ENCODE data around the gene DISP2.

Gene DISP2

DNA sequence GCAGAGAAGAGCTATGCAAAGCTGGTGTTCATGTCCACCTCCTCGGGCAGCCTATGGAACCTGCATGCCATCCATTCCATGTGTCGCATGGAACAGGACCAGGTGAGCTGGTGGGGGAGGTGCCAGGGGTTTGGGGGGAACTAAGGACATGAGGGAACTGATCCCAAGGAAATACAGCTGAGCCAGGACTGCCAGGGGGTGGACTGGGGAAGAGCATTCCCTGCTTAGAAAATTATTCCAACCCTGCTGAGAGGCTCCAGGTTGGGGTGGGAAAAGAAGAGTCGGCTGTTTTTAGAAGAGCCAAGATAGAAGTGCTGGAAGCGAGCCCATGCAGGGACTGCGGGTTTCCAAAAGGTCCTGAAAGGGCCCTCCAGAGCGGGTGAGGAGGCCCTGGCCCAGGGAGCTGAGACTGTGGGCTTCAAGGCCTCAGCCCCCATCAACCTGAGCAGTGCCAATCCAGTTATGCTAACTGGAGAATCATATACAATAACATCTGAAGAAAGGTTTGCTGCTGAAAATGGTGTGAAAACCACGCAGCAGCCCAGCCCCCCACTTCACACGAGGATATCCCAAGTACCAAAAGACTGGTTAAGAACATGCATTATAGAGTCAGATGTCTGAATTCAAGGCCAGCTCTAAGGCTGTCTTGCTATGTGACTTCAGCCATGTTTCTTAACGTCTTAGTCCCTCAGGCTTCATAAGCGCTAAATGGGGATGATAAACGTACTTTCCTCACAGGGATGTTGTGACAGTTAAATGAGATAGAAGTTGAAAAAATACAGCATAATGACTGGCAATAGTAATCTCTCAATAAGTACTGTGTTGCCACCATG lies 7.8 kb downstream of the DISP2 start:
- TF ChIP-seq ZNF565 (CRISPR knock-in tag; conservative IDR thresholded peaks at IDR 0.05; ENCODE audit: low read depth) (no peak), ZC3H10 (CRISPR knock-in tag; IDR thresholded peaks at IDR 0.05) (no peak), ISL1 (CRISPR knock-in tag; IDR thresholded peaks at IDR 0.05) (no peak), ZNF8 (CRISPR knock-in tag; IDR thresholded peaks at IDR 0.05) (no peak), BACH2 (CRISPR knock-in tag; IDR thresholded peaks at IDR 0.05; ENCODE audit: borderline replicate concordance) (no peak), TCF4 (CRISPR knock-in tag; IDR thresholded peaks at IDR 0.05; ENCODE audit: borderline replicate concordance) (no peak), SNAI2 (CRISPR knock-in tag; IDR thresholded peaks at IDR 0.05) (no peak), ZFP30 (CRISPR knock-in tag; IDR thresholded peaks at IDR 0.05) (no peak), RARB (CRISPR knock-in tag; IDR thresholded peaks at IDR 0.05) (no peak), ZFP3 (CRISPR knock-in tag; IDR thresholded peaks at IDR 0.05) (no peak), OSR1 (CRISPR knock-in tag; IDR thresholded peaks at IDR 0.05) (no peak), CSDC2 (CRISPR knock-in tag; IDR thresholded peaks at IDR 0.05) (no peak), GLIS3 (CRISPR knock-in tag; IDR thresholded peaks at IDR 0.05) (no peak), TOX (CRISPR knock-in tag; IDR thresholded peaks at IDR 0.05; ENCODE audit: borderline replicate concordance) (no peak)
- TF ChIP-seq, protein P1, sequence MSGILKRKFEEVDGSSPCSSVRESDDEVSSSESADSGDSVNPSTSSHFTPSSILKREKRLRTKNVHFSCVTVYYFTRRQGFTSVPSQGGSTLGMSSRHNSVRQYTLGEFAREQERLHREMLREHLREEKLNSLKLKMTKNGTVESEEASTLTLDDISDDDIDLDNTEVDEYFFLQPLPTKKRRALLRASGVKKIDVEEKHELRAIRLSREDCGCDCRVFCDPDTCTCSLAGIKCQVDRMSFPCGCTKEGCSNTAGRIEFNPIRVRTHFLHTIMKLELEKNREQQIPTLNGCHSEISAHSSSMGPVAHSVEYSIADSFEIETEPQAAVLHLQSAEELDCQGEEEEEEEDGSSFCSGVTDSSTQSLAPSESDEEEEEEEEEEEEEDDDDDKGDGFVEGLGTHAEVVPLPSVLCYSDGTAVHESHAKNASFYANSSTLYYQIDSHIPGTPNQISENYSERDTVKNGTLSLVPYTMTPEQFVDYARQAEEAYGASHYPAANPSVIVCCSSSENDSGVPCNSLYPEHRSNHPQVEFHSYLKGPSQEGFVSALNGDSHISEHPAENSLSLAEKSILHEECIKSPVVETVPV (CRISPR knock-in tag; IDR thresholded peaks at IDR 0.05): no peak
- TF ChIP-seq, protein P2, sequence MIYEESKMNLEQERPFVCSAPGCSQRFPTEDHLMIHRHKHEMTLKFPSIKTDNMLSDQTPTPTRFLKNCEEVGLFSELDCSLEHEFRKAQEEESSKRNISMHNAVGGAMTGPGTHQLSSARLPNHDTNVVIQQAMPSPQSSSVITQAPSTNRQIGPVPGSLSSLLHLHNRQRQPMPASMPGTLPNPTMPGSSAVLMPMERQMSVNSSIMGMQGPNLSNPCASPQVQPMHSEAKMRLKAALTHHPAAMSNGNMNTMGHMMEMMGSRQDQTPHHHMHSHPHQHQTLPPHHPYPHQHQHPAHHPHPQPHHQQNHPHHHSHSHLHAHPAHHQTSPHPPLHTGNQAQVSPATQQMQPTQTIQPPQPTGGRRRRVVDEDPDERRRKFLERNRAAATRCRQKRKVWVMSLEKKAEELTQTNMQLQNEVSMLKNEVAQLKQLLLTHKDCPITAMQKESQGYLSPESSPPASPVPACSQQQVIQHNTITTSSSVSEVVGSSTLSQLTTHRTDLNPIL (CRISPR knock-in tag; IDR thresholded peaks at IDR 0.05; ENCODE audit: low read depth): no peak
- TF ChIP-seq, protein P3, sequence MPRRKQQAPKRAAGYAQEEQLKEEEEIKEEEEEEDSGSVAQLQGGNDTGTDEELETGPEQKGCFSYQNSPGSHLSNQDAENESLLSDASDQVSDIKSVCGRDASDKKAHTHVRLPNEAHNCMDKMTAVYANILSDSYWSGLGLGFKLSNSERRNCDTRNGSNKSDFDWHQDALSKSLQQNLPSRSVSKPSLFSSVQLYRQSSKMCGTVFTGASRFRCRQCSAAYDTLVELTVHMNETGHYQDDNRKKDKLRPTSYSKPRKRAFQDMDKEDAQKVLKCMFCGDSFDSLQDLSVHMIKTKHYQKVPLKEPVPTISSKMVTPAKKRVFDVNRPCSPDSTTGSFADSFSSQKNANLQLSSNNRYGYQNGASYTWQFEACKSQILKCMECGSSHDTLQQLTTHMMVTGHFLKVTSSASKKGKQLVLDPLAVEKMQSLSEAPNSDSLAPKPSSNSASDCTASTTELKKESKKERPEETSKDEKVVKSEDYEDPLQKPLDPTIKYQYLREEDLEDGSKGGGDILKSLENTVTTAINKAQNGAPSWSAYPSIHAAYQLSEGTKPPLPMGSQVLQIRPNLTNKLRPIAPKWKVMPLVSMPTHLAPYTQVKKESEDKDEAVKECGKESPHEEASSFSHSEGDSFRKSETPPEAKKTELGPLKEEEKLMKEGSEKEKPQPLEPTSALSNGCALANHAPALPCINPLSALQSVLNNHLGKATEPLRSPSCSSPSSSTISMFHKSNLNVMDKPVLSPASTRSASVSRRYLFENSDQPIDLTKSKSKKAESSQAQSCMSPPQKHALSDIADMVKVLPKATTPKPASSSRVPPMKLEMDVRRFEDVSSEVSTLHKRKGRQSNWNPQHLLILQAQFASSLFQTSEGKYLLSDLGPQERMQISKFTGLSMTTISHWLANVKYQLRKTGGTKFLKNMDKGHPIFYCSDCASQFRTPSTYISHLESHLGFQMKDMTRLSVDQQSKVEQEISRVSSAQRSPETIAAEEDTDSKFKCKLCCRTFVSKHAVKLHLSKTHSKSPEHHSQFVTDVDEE (CRISPR knock-in tag; IDR thresholded peaks at IDR 0.05): no peak
- TF ChIP-seq, protein P4, sequence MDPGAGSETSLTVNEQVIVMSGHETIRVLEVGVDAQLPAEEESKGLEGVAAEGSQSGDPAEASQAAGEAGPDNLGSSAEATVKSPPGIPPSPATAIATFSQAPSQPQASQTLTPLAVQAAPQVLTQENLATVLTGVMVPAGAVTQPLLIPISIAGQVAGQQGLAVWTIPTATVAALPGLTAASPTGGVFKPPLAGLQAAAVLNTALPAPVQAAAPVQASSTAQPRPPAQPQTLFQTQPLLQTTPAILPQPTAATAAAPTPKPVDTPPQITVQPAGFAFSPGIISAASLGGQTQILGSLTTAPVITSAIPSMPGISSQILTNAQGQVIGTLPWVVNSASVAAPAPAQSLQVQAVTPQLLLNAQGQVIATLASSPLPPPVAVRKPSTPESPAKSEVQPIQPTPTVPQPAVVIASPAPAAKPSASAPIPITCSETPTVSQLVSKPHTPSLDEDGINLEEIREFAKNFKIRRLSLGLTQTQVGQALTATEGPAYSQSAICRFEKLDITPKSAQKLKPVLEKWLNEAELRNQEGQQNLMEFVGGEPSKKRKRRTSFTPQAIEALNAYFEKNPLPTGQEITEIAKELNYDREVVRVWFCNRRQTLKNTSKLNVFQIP (CRISPR knock-in tag; IDR thresholded peaks at IDR 0.05; ENCODE audit: borderline replicate concordance, low read depth): no peak
- TF ChIP-seq, protein P5, sequence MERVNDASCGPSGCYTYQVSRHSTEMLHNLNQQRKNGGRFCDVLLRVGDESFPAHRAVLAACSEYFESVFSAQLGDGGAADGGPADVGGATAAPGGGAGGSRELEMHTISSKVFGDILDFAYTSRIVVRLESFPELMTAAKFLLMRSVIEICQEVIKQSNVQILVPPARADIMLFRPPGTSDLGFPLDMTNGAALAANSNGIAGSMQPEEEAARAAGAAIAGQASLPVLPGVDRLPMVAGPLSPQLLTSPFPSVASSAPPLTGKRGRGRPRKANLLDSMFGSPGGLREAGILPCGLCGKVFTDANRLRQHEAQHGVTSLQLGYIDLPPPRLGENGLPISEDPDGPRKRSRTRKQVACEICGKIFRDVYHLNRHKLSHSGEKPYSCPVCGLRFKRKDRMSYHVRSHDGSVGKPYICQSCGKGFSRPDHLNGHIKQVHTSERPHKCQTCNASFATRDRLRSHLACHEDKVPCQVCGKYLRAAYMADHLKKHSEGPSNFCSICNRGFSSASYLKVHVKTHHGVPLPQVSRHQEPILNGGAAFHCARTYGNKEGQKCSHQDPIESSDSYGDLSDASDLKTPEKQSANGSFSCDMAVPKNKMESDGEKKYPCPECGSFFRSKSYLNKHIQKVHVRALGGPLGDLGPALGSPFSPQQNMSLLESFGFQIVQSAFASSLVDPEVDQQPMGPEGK (CRISPR knock-in tag; IDR thresholded peaks at IDR 0.05; ENCODE audit: borderline replicate concordance): no peak
- no peak for ATAC-seq

DNA sequence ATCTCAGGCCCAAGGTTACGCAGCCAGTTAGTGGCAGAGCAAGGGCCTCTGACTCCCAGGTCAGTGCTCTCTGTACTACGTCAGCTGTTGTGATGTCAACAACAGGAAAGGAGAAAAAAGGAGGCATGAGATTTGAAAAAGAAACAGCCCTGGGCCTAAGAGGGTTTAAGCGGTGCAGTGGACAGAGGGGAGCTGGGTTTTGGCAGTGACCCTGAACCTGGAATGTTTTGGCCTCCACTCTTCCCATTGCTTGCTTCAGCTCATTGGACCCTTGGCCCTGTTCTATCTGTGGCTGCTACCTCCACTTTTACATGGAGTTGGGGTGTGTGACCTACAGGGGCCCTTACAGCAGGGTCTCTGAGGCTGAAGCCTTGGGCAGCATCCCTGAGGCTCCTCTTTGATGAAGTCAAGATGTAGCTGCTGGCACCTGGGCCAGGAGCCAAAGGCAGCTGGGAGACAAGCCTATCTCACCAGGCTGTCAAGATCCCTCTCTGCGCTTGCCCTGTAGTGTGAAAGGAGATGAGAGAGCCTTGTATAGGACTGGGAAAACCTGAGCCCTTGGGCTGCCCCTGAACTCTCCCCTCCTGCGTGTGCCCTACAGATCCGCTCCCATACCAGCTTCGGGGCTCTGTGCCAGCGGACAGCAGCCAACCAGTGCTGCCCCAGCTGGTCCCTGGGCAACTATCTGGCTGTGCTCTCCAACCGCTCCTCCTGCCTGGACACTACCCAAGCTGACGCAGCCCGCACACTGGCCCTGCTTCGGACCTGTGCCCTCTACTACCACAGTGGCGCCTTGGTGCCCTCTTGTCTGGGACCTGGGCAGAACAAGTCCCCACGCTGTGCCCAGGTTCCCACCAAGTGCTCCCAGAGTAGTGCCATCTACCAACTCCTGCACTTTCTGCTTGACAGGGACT lies 8.7 kb downstream of the DISP2 start:
- peak; percentile 68 for ATAC-seq
- 0 out of 2 replicates have a peak, but pooled peaks have one; percentile 28 for TF ChIP-seq ZNF70 (CRISPR knock-in tag; IDR thresholded peaks at IDR 0.05)
- TF ChIP-seq OSR1 (CRISPR knock-in tag; IDR thresholded peaks at IDR 0.05): no peak

All from SK-N-SH treated with all-trans-retinoic acid at 6 μM for 48 hours (cell line).